Measurements from ENCODE around the gene CHST7. TPM values are rescaled to one million over a fixed set of nuclear protein-coding genes. Genes with fewer than 3 reads are reported as not detected.

CHST7 gene
- total and polyA plus RNA-seq, 2 of the 8 experiments (the other 6 are each of a cell fraction or from before 2014, with no cell fraction given), result 7.9 to 14.1 TPM

GRCh38 chrX:46637938-46638337, 64.4 kb downstream of the CHST7 start:
- Histone ChIP-seq H3K4me2 (ENCODE audit: insufficient read depth in 1 of 2, low read depth in 2 of 2, low read length in 2 of 2) (no peak overlapping the region), H2BK12ac (ENCODE audit: low read depth, low read length) (no peak overlapping the region), H3K9me3 (ENCODE audit: insufficient read depth in 2 of 2, low read depth in 1 of 2, low read length in 1 of 2) (no peaks in the 10 kb centered on the region), H3K18ac (ENCODE audit: extremely low read depth, low read length) (no peak overlapping the region), H3K27me3 (replicated peaks in 1 of 4; ENCODE audit: control insufficient read depth in 3 of 4, extremely low read depth in 1 of 4, insufficient read depth in 3 of 4, low read length in 3 of 4) (no peaks in the 10 kb centered on the region), H3K79me1 (ENCODE audit: low read depth, low read length) (no peaks in the 10 kb centered on the region), H4K20me1 (replicated peaks in 1 of 2; ENCODE audit: control insufficient read depth in 1 of 2, insufficient read depth in 2 of 2, low read length in 2 of 2) (no peaks in the 10 kb centered on the region), H3K56ac (replicated peaks; ENCODE audit: insufficient read length, low read depth, low read length) (no peak overlapping the region), H3K36me3 (ENCODE audit: control insufficient read depth in 2 of 4, insufficient read depth in 4 of 4, low read length in 3 of 4) (no peaks in the 10 kb centered on the region), H3K4me3 (ENCODE audit: extremely low read depth in 1 of 4, insufficient read depth in 2 of 4, low read depth in 3 of 4, low read length in 4 of 4) (no peak overlapping the region), H3K23me2 (ENCODE audit: low read depth, low read length) (no peaks in the 10 kb centered on the region), H2BK20ac (ENCODE audit: low read length) (no peak overlapping the region), H2BK15ac (ENCODE audit: low read length) (no peak overlapping the region), H3K4ac (replicated peaks; ENCODE audit: insufficient read length, low read depth, low read length) (no peak overlapping the region), H3K79me2 (ENCODE audit: control insufficient read depth in 1 of 2, insufficient read depth in 2 of 2, low read length in 2 of 2) (no peaks in the 10 kb centered on the region), H2BK5ac (ENCODE audit: low read depth, low read length) (no peak overlapping the region), H4K91ac (replicated peaks; ENCODE audit: insufficient read length, low read length) (no peak overlapping the region), H2BK120ac (replicated peaks; ENCODE audit: low read depth, low read length) (no peak overlapping the region), H4K8ac (ENCODE audit: extremely low read depth, insufficient read depth, low read length) (no peak overlapping the region), H2AK5ac (ENCODE audit: low read depth, low read length) (no peak overlapping the region), H3K27ac (ENCODE audit: low read depth, low read length) (no peak overlapping the region), H3K9ac (replicated peaks in 1 of 4; ENCODE audit: extremely low read depth in 1 of 4, low read depth in 3 of 4, low read length in 3 of 4) (no peak overlapping the region), H3K4me1 (replicated peaks in 1 of 4; ENCODE audit: control insufficient read depth in 3 of 4, insufficient read depth in 4 of 4, low read length in 3 of 4) (no peaks in the 10 kb centered on the region), H4K5ac (ENCODE audit: insufficient read length, low read depth, low read length) (no peak overlapping the region), H3K23ac (ENCODE audit: insufficient read length) (no peak overlapping the region), H2AFZ (ENCODE audit: low read length) (no peak overlapping the region), H3K14ac (ENCODE audit: insufficient read length) (no peak overlapping the region)
- WGBS, 2 experiments (ENCODE audit: extremely low coverage in 1 of 2, insufficient coverage in 1 of 2, insufficient read length in 1 of 2, insufficient replicate concordance in 2 of 2, low coverage in 1 of 2, low lambda C conversion rate in 2 of 2, missing lambda C conversion rate in 1 of 2), result 90% methylated on average over 2 of the region's 2 CpGs; no CpG with 5 or more reads in 1 of the 2 experiments
- FAIRE-seq, result no peak
- no peak for TF ChIP-seq SP1 (IDR thresholded peaks at IDR 0.05; ENCODE audit: low read depth, low read length)
- TF ChIP-seq SIX5 (IDR thresholded peaks at IDR 0.05; ENCODE audit: low read depth, low read length), result no peak
- no peak for TF ChIP-seq TEAD4 (IDR thresholded peaks at IDR 0.05; ENCODE audit: low read depth, low read length)
- no peak for TF ChIP-seq RBBP5 (IDR thresholded peaks at IDR 0.05; ENCODE audit: borderline replicate concordance, low read depth, low read length)
- no peak for TF ChIP-seq CHD1 (IDR thresholded peaks at IDR 0.05; ENCODE audit: low read depth, low read length)
- no peak for TF ChIP-seq CTCF (IDR thresholded peaks at IDR 0.05; ENCODE audit: control extremely low read depth in 1 of 3, insufficient read depth in 1 of 3, low read depth in 1 of 3, low read length in 3 of 3)
- TF ChIP-seq KDM1A (IDR thresholded peaks at IDR 0.05; ENCODE audit: borderline replicate concordance, low read length), result no peak
- no peak for DNase-seq (ENCODE audit: low read depth in 1 of 2, low spot score in 2 of 2)
- ChIA-PET CTCF (ENCODE audit: partially characterized antibody) (interaction anchor here (0.8 kb wide), 1 partner anchor 57 kb away, joined by 3 read pairs; no protein-coding TSS in a partner anchor), POLR2A (ENCODE audit: partially characterized antibody) (no interaction called here)

Measured in H1 (cell line).